Activated T-helper 17 cell treated with anti-CD3 and anti-CD28 coated beads, Interleukin-2, amount 50 U/mL, for 72 hours (primary cell): ENCODE results near the gene CPD. TPM values are rescaled to one million over a fixed set of nuclear protein-coding genes. Genes with fewer than 3 reads are reported as not detected.
"Not testable (repeated sequence)": the region's sequence is repeated elsewhere in the genome, so short reads cannot be mapped to it uniquely, and the experiment has no call there.

Source experiments
- ATAC-seq: fragments of 150-1000 bp; cut with Tn5 transposase; replicated peaks from 2 replicates; pipeline ENCODE4 v1.10.0; 2021; ENCODE audit warnings: mild to moderate bottlenecking, moderate library complexity
- H3K27ac Mint-ChIP-seq: one replicate; pipeline ENCODE4 v1.8.0; 2022; ENCODE audit warnings: mixed read lengths
- H3K27me3 Mint-ChIP-seq: one replicate; pipeline ENCODE4 v1.8.0; 2022; ENCODE audit warnings: mixed read lengths
- H3K36me3 Mint-ChIP-seq: one replicate; pipeline ENCODE4 v1.8.0; 2022; ENCODE audit warnings: low read depth, mild to moderate bottlenecking, mixed read lengths
- H3K4me1 Mint-ChIP-seq: one replicate; pipeline ENCODE4 v1.8.0; 2022; ENCODE audit warnings: mixed read lengths
- H3K4me3 Mint-ChIP-seq: one replicate; pipeline ENCODE4 v1.8.0; 2022; ENCODE audit warnings: mild to moderate bottlenecking, mixed read lengths
- H3K9me3 Mint-ChIP-seq: one replicate; pipeline ENCODE4 v1.8.0; 2022; ENCODE audit warnings: mixed read lengths
- total RNA-seq, 2 donors: library from RNA; stranded (reverse); gene quantifications; one replicate each; pipeline ENCODE4 v1.2.3, GENCODE V29; 2022

Gene CPD
- total RNA-seq, 2 donors from 2014 or later = 25.9 to 34.7 TPM

DNA sequence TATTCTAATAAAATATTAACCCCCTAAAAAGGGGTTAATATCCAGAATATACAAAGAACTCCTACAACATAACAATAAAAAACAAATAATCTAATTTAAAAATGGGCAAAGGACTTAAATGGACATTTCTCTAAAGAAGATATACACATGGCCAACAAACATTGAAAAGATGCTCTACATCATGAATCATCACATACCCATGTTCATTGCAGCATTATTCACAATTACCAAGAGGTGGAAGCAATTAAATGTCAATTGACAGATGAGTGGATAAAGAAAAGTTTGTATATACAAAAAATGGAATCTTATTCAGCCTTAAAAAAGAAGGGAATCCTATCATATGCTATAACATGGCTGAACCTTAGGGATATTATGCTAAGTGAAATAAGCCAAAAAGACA lies 36.8 kb downstream of the CPD start:
- H3K4me1 Mint-ChIP-seq = peaks cover 25% of the 10 kb centered on the region

GRCh38 chr17:30418070-30418469 lies 39.3 kb downstream of the CPD start:
- H3K27me3 Mint-ChIP-seq = not testable (repeated sequence)

More for the DNA sequence above, 36.8 kb downstream of the CPD start:
- Mint-ChIP-seq H3K4me3 (no peak overlapping the region), H3K27ac (peak overlapping the region; percentile 31), H3K36me3 (peaks cover 30% of the 10 kb centered on the region), H3K9me3 (peaks cover 3% of the 10 kb centered on the region), H3K27me3 (no peaks in the 10 kb centered on the region)
- ATAC-seq = no peak

GRCh38 chr17:30421592-30421991 lies 42.9 kb downstream of the CPD start:
- no peak overlapping the region for H3K4me3 Mint-ChIP-seq
- H3K4me1 Mint-ChIP-seq = no peaks in the 10 kb centered on the region
- no peaks in the 10 kb centered on the region for H3K9me3 Mint-ChIP-seq
- no peak for ATAC-seq
- H3K27ac Mint-ChIP-seq = no peak overlapping the region
- H3K27me3 Mint-ChIP-seq = no peaks in the 10 kb centered on the region
- H3K36me3 Mint-ChIP-seq = peaks cover 82% of the 10 kb centered on the region

More at GRCh38 chr17:30418070-30418469, 39.3 kb downstream of the CPD start:
- H3K27ac Mint-ChIP-seq = peak overlapping the region; percentile 51
- peaks cover 49% of the 10 kb centered on the region for H3K36me3 Mint-ChIP-seq
- not testable (repeated sequence) for ATAC-seq, H3K9me3 Mint-ChIP-seq, H3K4me3 Mint-ChIP-seq
- peaks cover 16% of the 10 kb centered on the region for H3K4me1 Mint-ChIP-seq

- ATAC-seq = no peak
- Mint-ChIP-seq H3K36me3 (peaks cover 87% of the 10 kb centered on the region), H3K4me1 (no peaks in the 10 kb centered on the region), H3K27ac (no peak overlapping the region), H3K4me3 (no peak overlapping the region), H3K27me3 (no peaks in the 10 kb centered on the region), H3K9me3 (no peaks in the 10 kb centered on the region)
Observed at GRCh38 chr17:30422171-30422570, 43.4 kb downstream of the CPD start.

GRCh38 chr17:30424471-30424870 lies 45.7 kb downstream of the CPD start:
- no peaks in the 10 kb centered on the region for H3K27me3 Mint-ChIP-seq
- ATAC-seq = no peak
- H3K27ac Mint-ChIP-seq = no peak overlapping the region
- peaks cover 92% of the 10 kb centered on the region for H3K36me3 Mint-ChIP-seq
- no peaks in the 10 kb centered on the region for H3K9me3 Mint-ChIP-seq
- no peak overlapping the region for H3K4me3 Mint-ChIP-seq
- no peaks in the 10 kb centered on the region for H3K4me1 Mint-ChIP-seq

DNA sequence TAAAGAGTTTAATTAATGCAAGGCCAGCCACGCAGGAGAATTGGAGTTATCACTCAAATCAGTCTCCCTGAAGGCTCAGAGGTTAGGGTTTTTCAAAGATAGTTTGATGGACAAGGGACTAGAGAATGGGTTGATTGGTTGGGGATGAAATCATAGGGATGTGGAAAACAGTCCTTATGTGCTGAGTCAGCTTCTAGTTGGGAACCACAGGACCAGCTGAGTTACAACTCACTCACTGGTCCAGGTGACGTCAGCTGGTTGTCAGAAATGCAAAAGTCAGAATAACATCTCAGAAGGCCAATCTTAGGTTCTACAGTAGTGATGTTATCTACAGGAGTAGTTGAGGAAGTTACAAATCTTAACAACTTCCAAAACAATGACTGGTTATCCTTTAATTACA lies 47.6 kb downstream of the CPD start:
- H3K9me3 Mint-ChIP-seq = no peaks in the 10 kb centered on the region
- no peak for ATAC-seq
- no peak overlapping the region for H3K27ac Mint-ChIP-seq
- H3K36me3 Mint-ChIP-seq = peaks cover 96% of the 10 kb centered on the region
- no peaks in the 10 kb centered on the region for H3K27me3 Mint-ChIP-seq
- H3K4me1 Mint-ChIP-seq = no peaks in the 10 kb centered on the region
- no peak overlapping the region for H3K4me3 Mint-ChIP-seq

GRCh38 chr17:30427611-30428010 lies 48.9 kb downstream of the CPD start:
- Mint-ChIP-seq H3K27me3 (no peaks in the 10 kb centered on the region), H3K36me3 (peaks cover 96% of the 10 kb centered on the region), H3K4me3 (no peak overlapping the region)

GRCh38 chr17:30429155-30429554 lies 50.4 kb downstream of the CPD start:
- Mint-ChIP-seq H3K27ac (no peak overlapping the region), H3K27me3 (no peaks in the 10 kb centered on the region), H3K9me3 (no peaks in the 10 kb centered on the region), H3K4me3 (no peak overlapping the region), H3K4me1 (no peaks in the 10 kb centered on the region), H3K36me3 (peaks cover 96% of the 10 kb centered on the region)
- ATAC-seq = no peak

More at GRCh38 chr17:30427611-30428010, 48.9 kb downstream of the CPD start:
- no peaks in the 10 kb centered on the region for H3K4me1 Mint-ChIP-seq
- no peaks in the 10 kb centered on the region for H3K9me3 Mint-ChIP-seq
- H3K27ac Mint-ChIP-seq = no peak overlapping the region
- ATAC-seq = no peak

GRCh38 chr17:30433514-30433913 lies 54.8 kb downstream of the CPD start:
- H3K36me3 Mint-ChIP-seq = peaks cover 82% of the 10 kb centered on the region
- H3K4me3 Mint-ChIP-seq = no peak overlapping the region
- ATAC-seq = no peak
- H3K4me1 Mint-ChIP-seq = peaks cover 5% of the 10 kb centered on the region
- H3K27ac Mint-ChIP-seq = no peak overlapping the region
- H3K27me3 Mint-ChIP-seq = no peaks in the 10 kb centered on the region
- H3K9me3 Mint-ChIP-seq = no peaks in the 10 kb centered on the region

DNA sequence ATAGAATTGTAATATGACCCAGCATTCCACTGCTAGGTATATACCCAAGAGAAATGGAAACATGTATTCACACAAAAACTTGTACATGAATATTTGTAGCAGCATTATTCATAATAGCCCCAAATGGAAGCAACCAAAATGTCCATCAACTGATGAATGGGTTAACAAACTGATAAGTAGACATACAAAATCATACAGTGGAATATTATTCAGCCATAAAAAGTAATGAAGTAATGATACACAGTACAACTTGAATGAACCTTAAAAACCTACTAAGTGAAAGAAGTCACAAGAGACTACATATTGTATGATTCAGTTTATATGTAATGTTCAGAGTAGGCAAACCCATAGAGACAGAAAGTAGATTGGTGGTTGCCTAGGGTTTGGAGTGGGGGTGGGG lies 58.0 kb downstream of the CPD start:
- no peak overlapping the region for H3K27ac Mint-ChIP-seq
- H3K36me3 Mint-ChIP-seq = peaks cover 54% of the 10 kb centered on the region
- H3K4me1 Mint-ChIP-seq = peaks cover 5% of the 10 kb centered on the region
- H3K27me3 Mint-ChIP-seq = no peaks in the 10 kb centered on the region
- H3K9me3 Mint-ChIP-seq = no peaks in the 10 kb centered on the region
- ATAC-seq = peak; percentile 44
- H3K4me3 Mint-ChIP-seq = no peak overlapping the region

DNA sequence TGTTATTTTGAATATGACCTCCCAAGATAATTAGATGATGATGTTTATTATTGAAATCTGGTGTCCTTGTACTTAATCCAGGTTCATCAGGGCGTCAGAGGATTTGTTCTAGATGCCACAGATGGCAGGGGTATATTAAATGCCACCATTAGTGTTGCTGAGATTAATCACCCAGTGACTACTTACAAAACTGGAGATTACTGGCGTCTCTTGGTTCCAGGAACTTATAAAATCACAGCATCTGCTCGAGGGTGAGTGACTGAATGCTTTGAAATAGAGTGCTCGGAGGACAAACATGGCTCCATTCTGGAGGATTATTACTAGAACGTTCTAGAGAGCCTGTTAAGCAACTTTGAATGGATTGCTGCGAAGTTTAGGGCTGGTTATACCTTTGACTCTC lies 65.0 kb downstream of the CPD start:
- no peaks in the 10 kb centered on the region for H3K27me3 Mint-ChIP-seq
- no peak for ATAC-seq
- H3K4me1 Mint-ChIP-seq = no peaks in the 10 kb centered on the region
- peaks cover 62% of the 10 kb centered on the region for H3K36me3 Mint-ChIP-seq
- H3K4me3 Mint-ChIP-seq = no peak overlapping the region
- no peaks in the 10 kb centered on the region for H3K9me3 Mint-ChIP-seq
- H3K27ac Mint-ChIP-seq = no peak overlapping the region

DNA sequence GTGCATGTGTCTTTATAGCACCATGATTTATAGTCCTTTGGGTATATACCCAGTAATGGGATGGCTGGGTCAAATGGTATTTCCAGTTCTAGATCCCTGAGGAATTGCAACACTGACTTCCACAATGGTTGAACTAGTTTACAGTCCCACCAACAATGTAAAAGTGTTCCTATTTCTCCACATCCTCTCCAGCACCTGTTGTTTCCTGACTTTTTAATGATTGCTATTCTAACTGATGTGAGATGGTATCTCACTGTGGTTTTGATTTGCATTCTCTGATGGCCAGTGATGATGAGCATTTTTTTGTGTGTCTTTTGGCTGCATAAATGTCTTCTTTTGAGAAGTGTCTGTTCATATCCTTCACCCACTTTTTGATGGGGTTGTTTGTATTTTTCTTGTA lies 67.9 kb downstream of the CPD start:
- peaks cover 85% of the 10 kb centered on the region for H3K36me3 Mint-ChIP-seq
- ATAC-seq, H3K9me3 Mint-ChIP-seq, H3K4me1 Mint-ChIP-seq, H3K27me3 Mint-ChIP-seq, H3K27ac Mint-ChIP-seq, H3K4me3 Mint-ChIP-seq: not testable (repeated sequence)

GRCh38 chr17:30449480-30449879 lies 70.8 kb downstream of the CPD start:
- H3K27ac Mint-ChIP-seq = no peak overlapping the region
- no peak overlapping the region for H3K4me3 Mint-ChIP-seq
- no peak for ATAC-seq
- H3K4me1 Mint-ChIP-seq = no peaks in the 10 kb centered on the region
- no peaks in the 10 kb centered on the region for H3K9me3 Mint-ChIP-seq
- no peaks in the 10 kb centered on the region for H3K27me3 Mint-ChIP-seq
- H3K36me3 Mint-ChIP-seq = peaks cover 88% of the 10 kb centered on the region

DNA sequence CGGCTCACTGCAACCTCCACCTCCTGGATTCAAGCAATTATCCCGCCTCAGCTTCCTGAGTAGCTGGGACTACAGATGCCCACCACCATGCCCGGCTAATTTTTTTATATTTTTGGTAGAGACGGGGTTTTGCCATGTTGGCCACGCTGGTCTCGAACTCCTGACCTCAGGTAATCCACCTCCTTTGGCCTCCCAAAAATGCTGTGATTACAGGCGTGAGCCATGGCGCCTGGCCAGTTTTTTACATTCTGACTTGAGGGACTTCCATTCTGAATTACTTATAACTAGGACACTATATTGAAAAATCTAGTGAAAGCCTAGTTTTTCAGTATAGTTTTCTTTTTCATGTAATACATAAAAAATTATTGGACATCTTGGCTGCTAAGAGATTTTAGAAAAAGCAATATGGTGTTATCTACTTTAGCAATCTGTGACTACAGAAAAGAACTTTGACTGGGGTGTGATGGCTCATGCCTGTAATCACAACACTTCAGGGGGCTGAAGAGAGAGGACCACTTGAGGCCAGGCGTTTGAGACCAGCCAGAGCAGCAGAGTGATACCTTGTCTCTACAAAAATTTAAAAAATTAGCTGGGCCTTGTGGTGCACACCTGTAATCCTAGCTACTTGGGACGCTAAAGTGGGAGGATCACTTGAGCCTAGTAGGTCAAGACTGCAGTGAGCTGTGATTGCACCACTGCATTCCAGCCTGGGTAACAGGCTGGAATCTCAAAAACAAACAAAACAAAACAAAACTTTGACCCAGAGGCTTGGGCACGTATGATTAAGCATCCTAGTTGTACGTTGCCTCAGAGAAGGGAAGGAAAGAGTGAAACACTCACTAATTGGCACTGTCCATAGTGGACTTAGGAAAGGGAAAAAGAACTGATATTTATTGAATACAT lies 71.6 kb downstream of the CPD start:
- Mint-ChIP-seq H3K4me1 (no peaks in the 10 kb centered on the region), H3K27ac (no peak overlapping the region), H3K27me3 (no peaks in the 10 kb centered on the region), H3K9me3 (no peaks in the 10 kb centered on the region), H3K4me3 (no peak overlapping the region), H3K36me3 (peaks cover 86% of the 10 kb centered on the region)
- ATAC-seq = no peak

- no peak for ATAC-seq
- Mint-ChIP-seq H3K9me3 (no peaks in the 10 kb centered on the region), H3K4me1 (no peaks in the 10 kb centered on the region), H3K4me3 (no peak overlapping the region), H3K27me3 (no peaks in the 10 kb centered on the region), H3K36me3 (peaks cover 96% of the 10 kb centered on the region), H3K27ac (no peak overlapping the region)
Observed at GRCh38 chr17:30454635-30455034, 75.9 kb downstream of the CPD start.
